HG03066 (cell line): ENCODE data around the gene SDHAF1.
A peak's percentile ranks its signal among the peaks of the same experiment; 100 is the strongest.
"Not testable (repeated sequence)": the region's sequence is repeated elsewhere in the genome, so short reads cannot be mapped to it uniquely, and the experiment has no call there.

Source experiments
- ATAC-seq: cut with Tn5 transposase; IDR thresholded peaks from one replicate; pipeline ENCODE4 v1.9.1; 2021; ENCODE audit warnings: low read depth; ENCODE audit not compliant: unreplicated experiment

The SDHAF1 gene

GRCh38 chr19:36014012-36014924, 19.3 kb downstream of the SDHAF1 start, which contains the start of gene ALKBH6:
TSS of gene ALKBH6 (minus strand) at chr19:36014213. CDS start at chr19:36013397, 816 bp downstream.
- peak; percentile 98 for ATAC-seq

- no peak for ATAC-seq
These were observed 24.2 kb downstream of the SDHAF1 start for GRCh38 chr19:36019061-36019670.

- no peak for ATAC-seq
These were observed 28.4 kb downstream of the SDHAF1 start for GRCh38 chr19:36023432-36023831.

- no peak for ATAC-seq
These were observed 30.6 kb downstream of the SDHAF1 start for GRCh38 chr19:36025541-36025940.

GRCh38 chr19:36026091-36026876, 31.3 kb downstream of the SDHAF1 start:
- ATAC-seq, result no peak

- ATAC-seq, result no peak
These were observed 32.7 kb downstream of the SDHAF1 start for GRCh38 chr19:36027696-36028095.

- no peak for ATAC-seq
These were observed 33.5 kb downstream of the SDHAF1 start for GRCh38 chr19:36028313-36029041.

- no peak for ATAC-seq
These were observed 35.5 kb downstream of the SDHAF1 start for GRCh38 chr19:36030264-36031148.

GRCh38 chr19:36031308-36031707, 36.3 kb downstream of the SDHAF1 start:
- ATAC-seq, result no peak

- ATAC-seq, result no peak
These were observed 37.5 kb downstream of the SDHAF1 start, which contains the start of gene CLIP3 for GRCh38 chr19:36032251-36033104. TSS of gene CLIP3 (minus strand) at chr19:36032873. CDS start at chr19:36032357, 516 bp downstream.

GRCh38 chr19:36040495-36040894, 45.5 kb downstream of the SDHAF1 start:
- no peak for ATAC-seq

GRCh38 chr19:36041092-36041491, 46.1 kb downstream of the SDHAF1 start:
- ATAC-seq, result not testable (repeated sequence)

GRCh38 chr19:36041831-36042230, 46.8 kb downstream of the SDHAF1 start:
- no peak for ATAC-seq

- ATAC-seq, result no peak
These were observed 49.0 kb downstream of the SDHAF1 start for GRCh38 chr19:36043952-36044351.
